DND-41 (cell line): ENCODE data around the gene DYRK1B.

Experiments used
- ATAC-seq: fragments of 200-7000 bp; cut with Tn5 transposase; 3 replicates; pipeline ENCODE4 v1.9.1; 2021; ENCODE audit warnings: low read depth; ENCODE audit not compliant: insufficient read depth
- DNase-seq: peaks from one replicate; pipeline ENCODE4 v3.0.0-alpha.2; 2020
- H2AFZ ChIP-seq: 2 replicates; pipeline ENCODE4 v1.6.0; 2012; ENCODE audit warnings: low read depth, low read length
- H3K27ac ChIP-seq: 2 replicates; pipeline ENCODE4 v1.5.1; 2012; ENCODE audit warnings: low read length, inconsistent platforms
- H3K27me3 ChIP-seq: fragments of 200-600 bp; sonication (generic); 2 replicates; pipeline ENCODE4 v1.6.0; 2012; ENCODE audit warnings: low read length, mild to moderate bottlenecking, inconsistent platforms; ENCODE audit not compliant: insufficient read depth, poor library complexity
- H3K36me3 ChIP-seq: 2 replicates; pipeline ENCODE4 v1.5.1; 2012; ENCODE audit warnings: low read length, inconsistent platforms; ENCODE audit not compliant: insufficient read depth
- H3K4me1 ChIP-seq: 2 replicates; pipeline ENCODE4 v1.5.1; 2012; ENCODE audit warnings: mild to moderate bottlenecking, low read length; ENCODE audit not compliant: insufficient read depth
- H3K4me2 ChIP-seq: 2 replicates; pipeline ENCODE4 v1.6.0; 2012; ENCODE audit warnings: mild to moderate bottlenecking, moderate library complexity, low read length, inconsistent platforms; ENCODE audit not compliant: insufficient read depth
- H3K4me3 ChIP-seq, 2 experiments: fragments of 200-600 bp in 1 of 2; shearing (Covaris generic) in 1 of 2; 2 replicates each; pipeline ENCODE4 v1.5.1; 2012 to 2016; ENCODE audit warnings: inconsistent platforms in 2 of 2, low read length in 2 of 2, mild to moderate bottlenecking in 2 of 2, low read depth in 1 of 2, moderate library complexity in 1 of 2
- H3K79me2 ChIP-seq: 2 replicates; pipeline ENCODE4 v1.6.0; 2012; ENCODE audit warnings: low read length, inconsistent platforms; ENCODE audit not compliant: insufficient read depth
- H3K9ac ChIP-seq: 2 replicates; pipeline ENCODE4 v1.6.0; 2012; ENCODE audit warnings: low read depth, mild to moderate bottlenecking, inconsistent platforms, low read length, moderate library complexity
- H3K9me3 ChIP-seq: 2 replicates; pipeline ENCODE4 v1.5.1; 2012; ENCODE audit warnings: low read length, moderate library complexity, mild to moderate bottlenecking, inconsistent platforms; ENCODE audit not compliant: insufficient read depth, severe bottlenecking
- H4K20me1 ChIP-seq: 2 replicates; pipeline ENCODE4 v1.6.0; 2012; ENCODE audit warnings: low read length; ENCODE audit not compliant: insufficient read depth
- CTCF ChIP-seq: IDR thresholded peaks from 2 replicates; pipeline ENCODE4 v1.5.1; 2012; ENCODE audit warnings: borderline replicate concordance, low read length, moderate library complexity, mild to moderate bottlenecking; ENCODE audit not compliant: poor library complexity, severe bottlenecking; ENCODE audit errors: extremely low read depth
- EZH2 ChIP-seq: IDR thresholded peaks from 3 replicates; pipeline ENCODE4 v1.6.1; 2012; ENCODE audit warnings: borderline replicate concordance, low read depth, mild to moderate bottlenecking, moderate library complexity, low read length, inconsistent platforms; ENCODE audit not compliant: severe bottlenecking

Gene DYRK1B

GRCh38 chr19:39870171-39870971 lies 36.4 kb upstream of the DYRK1B start:
- Histone ChIP-seq H3K27me3 (no peaks in the 10 kb centered on the region), H3K9ac (no peak overlapping the region), H3K4me3 (no peak overlapping the region), H2AFZ (no peak overlapping the region), H3K79me2 (no peaks in the 10 kb centered on the region), H3K4me2 (no peak overlapping the region), H3K4me1 (no peaks in the 10 kb centered on the region), H3K27ac (no peak overlapping the region), H4K20me1 (no peaks in the 10 kb centered on the region), H3K36me3 (no peaks in the 10 kb centered on the region), H3K9me3 (no peaks in the 10 kb centered on the region)
- ATAC-seq (no peak), DNase-seq (no peak)
- TF ChIP-seq CTCF: no peak
- no peak for TF ChIP-seq EZH2

GRCh38 chr19:39867952-39868351 lies 34.0 kb upstream of the DYRK1B start:
- Histone ChIP-seq H3K4me3 (no peak overlapping the region), H4K20me1 (no peaks in the 10 kb centered on the region), H3K27me3 (no peaks in the 10 kb centered on the region), H3K79me2 (no peaks in the 10 kb centered on the region), H3K27ac (no peak overlapping the region), H3K36me3 (no peaks in the 10 kb centered on the region), H3K4me2 (no peak overlapping the region), H3K9me3 (no peaks in the 10 kb centered on the region), H3K4me1 (no peaks in the 10 kb centered on the region), H3K9ac (no peak overlapping the region), H2AFZ (no peak overlapping the region)
- no peak for TF ChIP-seq CTCF
- no peak for TF ChIP-seq EZH2
- ATAC-seq (no peak), DNase-seq (no peak)

GRCh38 chr19:39867133-39867532 lies 33.2 kb upstream of the DYRK1B start:
- Histone ChIP-seq H3K9ac (no peak overlapping the region), H4K20me1 (no peaks in the 10 kb centered on the region), H3K36me3 (no peaks in the 10 kb centered on the region), H3K4me2 (no peak overlapping the region), H3K9me3 (no peaks in the 10 kb centered on the region), H3K4me1 (no peaks in the 10 kb centered on the region), H3K4me3 (no peak overlapping the region), H3K79me2 (no peaks in the 10 kb centered on the region), H3K27ac (no peak overlapping the region), H2AFZ (no peak overlapping the region), H3K27me3 (no peaks in the 10 kb centered on the region)
- ATAC-seq (no peak), DNase-seq (no peak)
- TF ChIP-seq CTCF (no peak), EZH2 (no peak)

- DNase-seq: no peak
- Histone ChIP-seq H3K79me2 (no peaks in the 10 kb centered on the region), H3K9ac (no peak overlapping the region), H3K9me3 (no peaks in the 10 kb centered on the region), H3K4me3 (no peak overlapping the region), H3K27me3 (no peaks in the 10 kb centered on the region), H3K27ac (no peak overlapping the region), H4K20me1 (no peaks in the 10 kb centered on the region), H3K4me2 (no peak overlapping the region), H3K36me3 (no peaks in the 10 kb centered on the region), H3K4me1 (no peaks in the 10 kb centered on the region), H2AFZ (no peak overlapping the region)
- no peak for ATAC-seq
- no peak for TF ChIP-seq CTCF
- no peak for TF ChIP-seq EZH2
Measured at GRCh38 chr19:39865953-39866352, 32.0 kb upstream of the DYRK1B start.
